H1 (cell line): ENCODE measurements around the gene PTX4. TPM values are rescaled to one million over a fixed set of nuclear protein-coding genes. Genes with fewer than 3 reads are reported as not detected.

Experiments used
- CTCF ChIA-PET: fragments of 300-600 bp; sonication (Branson Sonifier 250); formaldehyde crosslinking; loops from one replicate; lab custom pipeline; 2021; ENCODE audit not compliant: partially characterized antibody; lab: Charles Lee
- POLR2A ChIA-PET: fragments of 300-600 bp; sonication (Branson Sonifier 250); formaldehyde crosslinking; loops from one replicate; lab custom pipeline; 2021; ENCODE audit warnings: inconsistent platforms; ENCODE audit not compliant: partially characterized antibody; lab: Charles Lee
- DNase-seq, 2 experiments: peaks; one replicate each; pipeline versions ENCODE4 v3.0.0 to v3.0.0-alpha.2; 2010 to 2022; ENCODE audit warnings: low spot score in 2 of 2, low read depth in 1 of 2, mixed read lengths in 1 of 2
- FAIRE-seq: peaks from 2 replicates; lab custom pipeline; 2011; peaks lifted over from hg19 to GRCh38; lab: Jason Lieb, UNC
- H2AFZ ChIP-seq: 2 replicates; pipeline ENCODE4 v1.8.1; 2012; ENCODE audit warnings: low read length, inconsistent platforms
- H2AK5ac ChIP-seq: 2 replicates; pipeline ENCODE4 v1.6.1; 2013; ENCODE audit warnings: low read depth, low read length
- H2BK120ac ChIP-seq: replicated peaks from 2 replicates; pipeline ENCODE3; 2013; ENCODE audit warnings: low read depth, low read length, inconsistent platforms
- H2BK12ac ChIP-seq: 2 replicates; pipeline ENCODE4 v1.6.1; 2013; ENCODE audit warnings: low read depth, low read length
- H2BK15ac ChIP-seq: 2 replicates; pipeline ENCODE4 v1.6.1; 2013; ENCODE audit warnings: low read length
- H2BK20ac ChIP-seq: 2 replicates; pipeline ENCODE4 v1.6.1; 2013; ENCODE audit warnings: low read length
- H2BK5ac ChIP-seq: 2 replicates; pipeline ENCODE4 v1.6.1; 2013; ENCODE audit warnings: low read depth, low read length
- H3K14ac ChIP-seq: 2 replicates; pipeline ENCODE4 v1.6.1; 2013; ENCODE audit warnings: inconsistent platforms; ENCODE audit not compliant: insufficient read length
- H3K18ac ChIP-seq: 2 replicates; pipeline ENCODE4 v1.6.1; 2013; ENCODE audit warnings: low read length; ENCODE audit errors: extremely low read depth
- H3K23ac ChIP-seq: 2 replicates; pipeline ENCODE4 v1.6.1; 2013; ENCODE audit warnings: inconsistent platforms; ENCODE audit not compliant: insufficient read length
- H3K23me2 ChIP-seq: 2 replicates; pipeline ENCODE4 v1.6.1; 2013; ENCODE audit warnings: low read depth, low read length
- H3K27ac ChIP-seq: 2 replicates; pipeline ENCODE4 v1.6.1; 2011; ENCODE audit warnings: low read depth, low read length, inconsistent platforms
- H3K27me3 ChIP-seq, 4 experiments: replicated peaks in 1 of 4; 1 replicate in 1 of 4; 2 replicates in 3 of 4; pipeline versions ENCODE4 v1.6.1 to v1.8.1; 2011 to 2013; ENCODE audit warnings: low read length in 3 of 4, mild to moderate bottlenecking in 3 of 4, inconsistent platforms in 2 of 4, mixed read lengths in 2 of 4, moderate library complexity in 1 of 4; ENCODE audit not compliant: control insufficient read depth in 3 of 4, insufficient read depth in 3 of 4; ENCODE audit errors: extremely low read depth in 1 of 4
- H3K36me3 ChIP-seq, 4 experiments: 2 replicates each; pipeline versions ENCODE4 v1.6.1 to v1.8.1; 2011 to 2013; ENCODE audit warnings: mild to moderate bottlenecking in 4 of 4, low read length in 3 of 4, moderate library complexity in 2 of 4, control low read depth in 1 of 4, inconsistent platforms in 1 of 4; ENCODE audit not compliant: insufficient read depth in 4 of 4, control insufficient read depth in 2 of 4
- H3K4ac ChIP-seq: replicated peaks from 2 replicates; pipeline ENCODE3; 2013; ENCODE audit warnings: low read length, low read depth, mixed read lengths, inconsistent platforms; ENCODE audit not compliant: insufficient read length
- H3K4me1 ChIP-seq, 4 experiments: replicated peaks in 1 of 4; 1 replicate in 1 of 4; 2 replicates in 3 of 4; pipeline versions ENCODE4 v1.6.1 to v1.8.1; 2011 to 2013; ENCODE audit warnings: low read length in 3 of 4, inconsistent platforms in 2 of 4, mixed read lengths in 1 of 4; ENCODE audit not compliant: insufficient read depth in 4 of 4, control insufficient read depth in 3 of 4
- H3K4me2 ChIP-seq, 2 experiments: 2 replicates each; pipeline versions ENCODE4 v1.6.1 to v1.8.1; 2011 to 2013; ENCODE audit warnings: low read depth in 2 of 2, low read length in 2 of 2, control low read depth in 1 of 2, inconsistent platforms in 1 of 2, mild to moderate bottlenecking in 1 of 2; ENCODE audit not compliant: insufficient read depth in 1 of 2
- H3K4me3 ChIP-seq, 4 experiments: fragments of 200-600, 300-600 bp in 1 of 4; sonication (generic), shearing (Covaris generic), sonication (Bioruptor Twin) in 1 of 4; 2 replicates each; pipeline versions ENCODE4 v1.5.1 to v1.8.1; 2011 to 2016; ENCODE audit warnings: low read length in 4 of 4, low read depth in 3 of 4, control low read depth in 2 of 4, inconsistent platforms in 2 of 4, mild to moderate bottlenecking in 2 of 4, mixed read lengths in 1 of 4, moderate library complexity in 1 of 4; ENCODE audit not compliant: insufficient read depth in 2 of 4; ENCODE audit errors: extremely low read depth in 1 of 4
- H3K56ac ChIP-seq: replicated peaks from 2 replicates; pipeline ENCODE3; 2013; ENCODE audit warnings: low read depth, mild to moderate bottlenecking, mixed read lengths, low read length, inconsistent platforms; ENCODE audit not compliant: insufficient read length
- H3K79me1 ChIP-seq: 2 replicates; pipeline ENCODE4 v1.6.1; 2013; ENCODE audit warnings: low read depth, low read length, control low read depth
- H3K79me2 ChIP-seq, 2 experiments: 2 replicates each; pipeline versions ENCODE4 v1.6.1 to v1.8.1; 2012 to 2013; ENCODE audit warnings: low read length in 2 of 2, mild to moderate bottlenecking in 2 of 2, inconsistent platforms in 1 of 2; ENCODE audit not compliant: insufficient read depth in 2 of 2, control insufficient read depth in 1 of 2
- H3K9ac ChIP-seq, 4 experiments: replicated peaks in 1 of 4; 1 replicate in 1 of 4; 2 replicates in 3 of 4; pipeline versions ENCODE4 v1.6.1 to v1.8.1; 2011 to 2013; ENCODE audit warnings: low read depth in 3 of 4, low read length in 3 of 4, control low read depth in 2 of 4, mild to moderate bottlenecking in 2 of 4, moderate library complexity in 2 of 4, inconsistent platforms in 1 of 4; ENCODE audit errors: extremely low read depth in 1 of 4
- H3K9me3 ChIP-seq, 2 experiments: 2 replicates each; pipeline versions ENCODE4 v1.6.1 to v1.8.1; 2012 to 2013; ENCODE audit warnings: mild to moderate bottlenecking in 2 of 2, moderate library complexity in 2 of 2, control low read depth in 1 of 2, inconsistent platforms in 1 of 2, low read depth in 1 of 2, low read length in 1 of 2, mixed read lengths in 1 of 2; ENCODE audit not compliant: insufficient read depth in 2 of 2
- H4K20me1 ChIP-seq, 2 experiments: replicated peaks in 1 of 2; 2 replicates each; pipeline versions ENCODE3 to v1.8.1; 2011 to 2013; ENCODE audit warnings: inconsistent platforms in 2 of 2, low read length in 2 of 2, mild to moderate bottlenecking in 1 of 2; ENCODE audit not compliant: insufficient read depth in 2 of 2, control insufficient read depth in 1 of 2
- H4K5ac ChIP-seq: 2 replicates; pipeline ENCODE4 v1.6.1; 2013; ENCODE audit warnings: low read length, low read depth, mixed read lengths, inconsistent platforms; ENCODE audit not compliant: insufficient read length
- H4K8ac ChIP-seq: 2 replicates; pipeline ENCODE4 v1.8.0; 2013; ENCODE audit warnings: mild to moderate bottlenecking, moderate library complexity, low read length, inconsistent platforms; ENCODE audit not compliant: insufficient read depth; ENCODE audit errors: extremely low read depth
- H4K91ac ChIP-seq: replicated peaks from 2 replicates; pipeline ENCODE3; 2013; ENCODE audit warnings: low read length, mixed read lengths, inconsistent platforms; ENCODE audit not compliant: insufficient read length
- ASH2L ChIP-seq: fragments of 200-600, 300-600 bp; sonication (generic); IDR thresholded peaks from one replicate; pipeline ENCODE4 v1.7.1; 2017; ENCODE audit warnings: low read length
- WGBS, 2 experiments: shearing (Covaris generic) in 1 of 2; methylation state at CpG; one replicate each; pipeline versions ENCODE4 v1.1.6 to v1.1.7; 2013 to 2015; ENCODE audit warnings: low lambda C conversion rate in 2 of 2, mixed read lengths in 2 of 2, inconsistent platforms in 1 of 2, low coverage in 1 of 2, missing lambda C conversion rate in 1 of 2; ENCODE audit not compliant: insufficient replicate concordance in 2 of 2, insufficient coverage in 1 of 2, insufficient read length in 1 of 2; ENCODE audit errors: extremely low coverage in 1 of 2, missing lambda C conversion rate in 1 of 2; 5-methylcytosine and 5-hydroxymethylcytosine counted together
- polyA plus RNA-seq, 7 experiments: library from polyadenylated mRNA; depleted of rRNA in 3 of 7; stranded (reverse) in 5 of 7; unstranded in 2 of 7; fragments of >200 nt in 5 of 7; fragments of 200-250 nt in 2 of 7; gene quantifications; 1 replicate in 5 of 7; 2 replicates in 1 of 7; 4 replicates in 1 of 7; pipeline versions ENCODE4 v1.2.1 to v1.2.3, GENCODE V29; 2011 to 2013; ENCODE audit warnings: missing spikeins in 2 of 7, mixed read lengths in 2 of 7
- total RNA-seq: library from RNA; stranded (reverse); fragmentation: NEBNext Ultra II Directional; extraction: Animal tissue kit (Norgen Biotek cat#: 25700); gene quantifications from 2 replicates; pipeline ENCODE4 v1.2.1, GENCODE V29; 2021

Gene PTX4
- total and polyA plus RNA-seq, 2 of the 8 experiments (the other 6 are each of a cell fraction or from before 2014, with no cell fraction given): not detected

- 90% methylated on average over 36 of the region's 40 CpGs; no CpG with 5 or more reads in 1 of the 2 experiments for WGBS, 2 experiments
- Histone ChIP-seq H3K27ac (no peak overlapping the region), H3K18ac (no peak overlapping the region), H3K23me2 (no peaks in the 10 kb centered on the region), H2AFZ (no peak overlapping the region), H2BK15ac (no peak overlapping the region), H3K4me3 (no peak overlapping the region), H3K23ac (no peak overlapping the region), H4K20me1 (no peaks in the 10 kb centered on the region), H2AK5ac (no peak overlapping the region), H3K56ac (no peak overlapping the region), H3K9ac (no peak overlapping the region), H3K36me3 (no peaks in the 10 kb centered on the region), H4K91ac (no peak overlapping the region), H3K9me3 (no peaks in the 10 kb centered on the region; a peak in 1 of 4 replicates), H2BK120ac (no peak overlapping the region), H3K14ac (no peak overlapping the region), H4K5ac (no peak overlapping the region), H3K4me1 (no peaks in the 10 kb centered on the region), H3K79me2 (no peaks in the 10 kb centered on the region), H3K4ac (no peak overlapping the region), H3K79me1 (no peaks in the 10 kb centered on the region), H3K4me2 (no peak overlapping the region), H2BK20ac (no peak overlapping the region), H3K27me3 (peaks cover 0 to 8% (median 0%) of the 10 kb centered on the region in 4 experiments; a peak in 1 of 7 replicates), H4K8ac (peak overlapping the region; percentile 25; the same call in 1 of the 2 replicates), H2BK12ac (no peak overlapping the region), H2BK5ac (no peak overlapping the region)
- peak in 1 of 2 experiments; percentile 19 for DNase-seq
- no peak for TF ChIP-seq ASH2L
- CTCF ChIA-PET: interaction anchor here (0.5 kb wide), 2 partner anchors 27 to 79 kb away, joined by 3 to 4 read pairs; no protein-coding TSS in a partner anchor
- POLR2A ChIA-PET: interaction anchor here (1.2 to 2.0 kb wide), 2 partner anchors 9 to 28 kb away, joined by 3 to 8 read pairs; no protein-coding TSS in a partner anchor
- no peak for FAIRE-seq
Observed at GRCh38 chr16:1485847-1486496, 2.8 kb downstream of the PTX4 start.
